GM21529 (cell line): ENCODE data around the gene WFS1.

Experiments
- ATAC-seq: cut with Tn5 transposase; IDR thresholded peaks from one replicate; pipeline ENCODE4 v1.9.1; 2021; ENCODE audit not compliant: unreplicated experiment

The WFS1 gene

GRCh38 chr4:6269616-6270511 is at the start of gene WFS1:
Gene WFS1, plus strand, starts transcription at chr4:6269850. Its CDS starts 7,606 bp downstream, at chr4:6277456.
- peak; percentile 100 for ATAC-seq

- ATAC-seq = no peak
Observed at GRCh38 chr4:6221301-6221850, 48.3 kb upstream of the WFS1 start.

GRCh38 chr4:6221851-6222760 is 47.5 kb upstream of the WFS1 start:
- ATAC-seq = no peak

- ATAC-seq = no peak
Observed at GRCh38 chr4:6222761-6223292, 46.8 kb upstream of the WFS1 start.

GRCh38 chr4:6224735-6225134 is 44.9 kb upstream of the WFS1 start:
- no peak for ATAC-seq

- ATAC-seq = no peak
Observed at GRCh38 chr4:6225469-6225868, 44.2 kb upstream of the WFS1 start.

- ATAC-seq = no peak
Observed at GRCh38 chr4:6226506-6226905, 43.1 kb upstream of the WFS1 start.

GRCh38 chr4:6227412-6228157 is 42.1 kb upstream of the WFS1 start:
- no peak for ATAC-seq

GRCh38 chr4:6228158-6229067 is 41.2 kb upstream of the WFS1 start:
- ATAC-seq = no peak

- no peak for ATAC-seq
Observed at GRCh38 chr4:6229095-6229494, 40.6 kb upstream of the WFS1 start.

- ATAC-seq = no peak
Observed at GRCh38 chr4:6229671-6230501, 39.8 kb upstream of the WFS1 start.

GRCh38 chr4:6230502-6230785 is 39.2 kb upstream of the WFS1 start:
- ATAC-seq = no peak

- no peak for ATAC-seq
Observed at GRCh38 chr4:6230827-6231662, 38.6 kb upstream of the WFS1 start.

GRCh38 chr4:6231663-6232165 is 37.9 kb upstream of the WFS1 start:
- no peak for ATAC-seq

- ATAC-seq = no peak
Observed at GRCh38 chr4:6232836-6233785, 36.5 kb upstream of the WFS1 start.

- ATAC-seq = no peak
Observed at GRCh38 chr4:6233929-6234328, 35.7 kb upstream of the WFS1 start.

- ATAC-seq = no peak
Observed at GRCh38 chr4:6235012-6235411, 34.6 kb upstream of the WFS1 start.
